DOHH2 (cell line): Measurements from ENCODE around the gene TTI1.

ENCODE experiments used
- EZH2phosphoT487 ChIP-seq: fragments of 200-600 bp; sonication (generic); IDR thresholded peaks from 2 replicates; pipeline ENCODE4 v1.6.1; 2017; ENCODE audit warnings: borderline replicate concordance, mild to moderate bottlenecking, antibody characterized with exemption, low read length, moderate library complexity, mixed read lengths
- TF ChIP-seq, protein P1 (sequence below): fragments of 200-600 bp; sonication (generic); IDR thresholded peaks from one replicate; pipeline ENCODE4 v1.5.1; 2014; ENCODE audit warnings: antibody characterized with exemption, mild to moderate bottlenecking, low read depth, low read length; ENCODE audit not compliant: poor library complexity, severe bottlenecking

DNA sequence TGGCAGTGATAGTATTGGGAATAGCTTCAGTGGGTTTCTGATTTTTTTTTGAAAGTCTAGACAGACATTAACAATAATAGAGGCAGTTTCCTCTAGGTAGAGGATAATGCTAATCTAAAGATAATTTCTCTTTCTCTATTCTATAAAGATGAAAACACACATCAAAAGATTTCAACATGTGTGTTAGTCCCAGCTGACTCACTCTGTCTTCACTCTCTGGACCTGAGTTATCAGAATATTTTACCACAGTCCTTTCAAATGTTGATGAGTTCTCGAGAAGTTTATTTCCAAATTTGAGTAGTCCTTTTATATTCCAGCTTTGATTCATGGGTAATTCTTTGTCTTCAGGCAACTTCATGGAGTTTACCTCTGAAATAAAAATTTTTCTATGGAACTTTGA, 17.4 kb upstream of the TTI1 start:
- TF ChIP-seq, protein P1, sequence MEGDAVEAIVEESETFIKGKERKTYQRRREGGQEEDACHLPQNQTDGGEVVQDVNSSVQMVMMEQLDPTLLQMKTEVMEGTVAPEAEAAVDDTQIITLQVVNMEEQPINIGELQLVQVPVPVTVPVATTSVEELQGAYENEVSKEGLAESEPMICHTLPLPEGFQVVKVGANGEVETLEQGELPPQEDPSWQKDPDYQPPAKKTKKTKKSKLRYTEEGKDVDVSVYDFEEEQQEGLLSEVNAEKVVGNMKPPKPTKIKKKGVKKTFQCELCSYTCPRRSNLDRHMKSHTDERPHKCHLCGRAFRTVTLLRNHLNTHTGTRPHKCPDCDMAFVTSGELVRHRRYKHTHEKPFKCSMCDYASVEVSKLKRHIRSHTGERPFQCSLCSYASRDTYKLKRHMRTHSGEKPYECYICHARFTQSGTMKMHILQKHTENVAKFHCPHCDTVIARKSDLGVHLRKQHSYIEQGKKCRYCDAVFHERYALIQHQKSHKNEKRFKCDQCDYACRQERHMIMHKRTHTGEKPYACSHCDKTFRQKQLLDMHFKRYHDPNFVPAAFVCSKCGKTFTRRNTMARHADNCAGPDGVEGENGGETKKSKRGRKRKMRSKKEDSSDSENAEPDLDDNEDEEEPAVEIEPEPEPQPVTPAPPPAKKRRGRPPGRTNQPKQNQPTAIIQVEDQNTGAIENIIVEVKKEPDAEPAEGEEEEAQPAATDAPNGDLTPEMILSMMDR: no peak
- no peak for TF ChIP-seq EZH2phosphoT487
